HCT116 (cell line): ENCODE data around the gene PPP2R5C.

ENCODE experiments used
- CBX3 ChIP-seq: IDR thresholded peaks from 2 replicates; pipeline ENCODE4 v1.6.1; 2012; ENCODE audit warnings: low read depth
- CTCF ChIP-seq, 3 experiments: fragments of 200-600 bp in 1 of 3; sonication (generic) in 1 of 3; IDR thresholded peaks in 2 of 3; conservative IDR thresholded peaks in 1 of 3; 2 replicates each; pipeline ENCODE4 v1.5.1; 2012 to 2017; ENCODE audit warnings: low read depth in 2 of 3, low read length in 2 of 3, antibody characterized with exemption in 1 of 3, borderline replicate concordance in 1 of 3, control low read depth in 1 of 3, mild to moderate bottlenecking in 1 of 3, mixed read lengths in 1 of 3, mixed run types in 1 of 3, moderate library complexity in 1 of 3; ENCODE audit not compliant: insufficient read depth in 1 of 3
- EZH2 ChIP-seq: fragments of 200-600 bp; sonication (generic); IDR thresholded peaks from 2 replicates; pipeline ENCODE4 v1.6.1; 2017; ENCODE audit warnings: antibody characterized with exemption, mixed run types
- POLR2A ChIP-seq: IDR thresholded peaks from 2 replicates; pipeline ENCODE4 v1.7.0; 2011; ENCODE audit warnings: borderline replicate concordance; ENCODE audit not compliant: insufficient read depth, insufficient read length; ENCODE audit errors: extremely low read depth
- POLR2AphosphoS5 ChIP-seq: IDR thresholded peaks from 2 replicates; pipeline ENCODE4 v1.6.1; 2011; ENCODE audit warnings: mild to moderate bottlenecking, low read depth, low read length, moderate library complexity
- REST ChIP-seq: IDR thresholded peaks from 2 replicates; pipeline ENCODE4 v1.6.1; 2012; ENCODE audit warnings: low read depth
- ZNF274 ChIP-seq: fragments of 200-500 bp; sonication (Bioruptor generic); IDR thresholded peaks from 2 replicates; pipeline ENCODE4 v1.6.1; 2014; ENCODE audit warnings: mild to moderate bottlenecking, low read depth, low read length, inconsistent platforms

GRCh38 chr14:101731187-101732080, 30.1 kb upstream of the PPP2R5C start:
- no peak; the same call in 1 of the 2 replicates for TF ChIP-seq CBX3
- TF ChIP-seq EZH2: no peak
- TF ChIP-seq CTCF (IDR thresholded peaks at IDR 0.05 in 2 of 3, conservative IDR thresholded peaks at IDR 0.05 in 1 of 3; ENCODE audit: borderline replicate concordance in 1 of 3, insufficient read depth in 1 of 3, low read depth in 2 of 3, low read length in 2 of 3): no peak
- TF ChIP-seq POLR2AphosphoS5: peak; percentile 64
- TF ChIP-seq REST: no peak
- no peak for TF ChIP-seq POLR2A
- no peak for TF ChIP-seq ZNF274
